SK-N-SH treated with all-trans-retinoic acid at 6 μM for 48 hours (cell line): ENCODE measurements around the gene LRMDA.
A peak's percentile ranks its signal among the peaks of the same experiment; 100 is the strongest.

Experiments used
- ATAC-seq: fragments of 200-7000 bp; cut with Tn5 transposase; 3 replicates; pipeline ENCODE4 v1.9.1; 2020; ENCODE audit warnings: mild to moderate bottlenecking, moderate library complexity
- ARNTL ChIP-seq: fragments of 450-650 bp; formaldehyde crosslinking; IDR thresholded peaks from 2 replicates; pipeline ENCODE4 v1.5.0; 2020; ENCODE audit warnings: low read depth, mild to moderate bottlenecking, moderate library complexity, borderline replicate concordance
- BACH2 ChIP-seq: fragments of 250-450 bp; sonication (Bioruptor Pico); IDR thresholded peaks from 2 replicates; pipeline ENCODE4 v1.9.0; 2021; ENCODE audit warnings: mild to moderate bottlenecking, borderline replicate concordance
- CSDC2 ChIP-seq: fragments of 250-450 bp; sonication (Bioruptor Pico); IDR thresholded peaks from 2 replicates; pipeline ENCODE4 v1.5.0; 2020; ENCODE audit warnings: mild to moderate bottlenecking, moderate library complexity
- CSRNP3 ChIP-seq: fragments of 250-450 bp; sonication (Bioruptor Pico); IDR thresholded peaks from 2 replicates; pipeline ENCODE4 v1.5.1; 2021; ENCODE audit warnings: mild to moderate bottlenecking, moderate library complexity
- ESRRG ChIP-seq: fragments of 250-450 bp; sonication (Bioruptor Pico); IDR thresholded peaks from 2 replicates; pipeline ENCODE4 v1.6.1; 2021; ENCODE audit warnings: mild to moderate bottlenecking
- ISL1 ChIP-seq: fragments of 250-450 bp; sonication (Bioruptor Pico); IDR thresholded peaks from 2 replicates; pipeline ENCODE4 v2.1.2; 2022; ENCODE audit warnings: mild to moderate bottlenecking, moderate library complexity
- OSR1 ChIP-seq: fragments of 250-450 bp; sonication (Bioruptor Pico); IDR thresholded peaks from 2 replicates; pipeline ENCODE4 v1.8.0; 2022; ENCODE audit warnings: moderate library complexity, mild to moderate bottlenecking, inconsistent platforms
- PATZ1 ChIP-seq: fragments of 250-450 bp; sonication (Bioruptor Pico); IDR thresholded peaks from 2 replicates; pipeline ENCODE4 v1.8.0; 2020; ENCODE audit warnings: mild to moderate bottlenecking, moderate library complexity, borderline replicate concordance
- PPARA ChIP-seq: fragments of 250-450 bp; sonication (Bioruptor Pico); IDR thresholded peaks from 2 replicates; pipeline ENCODE4 v1.5.0; 2020; ENCODE audit warnings: mild to moderate bottlenecking, borderline replicate concordance
- RARB ChIP-seq: fragments of 250-450 bp; sonication (Bioruptor Pico); IDR thresholded peaks from 2 replicates; pipeline ENCODE4 v1.8.0; 2021; ENCODE audit warnings: mild to moderate bottlenecking, moderate library complexity
- SNAI2 ChIP-seq: fragments of 250-450 bp; sonication (Bioruptor Pico); IDR thresholded peaks from 2 replicates; pipeline ENCODE4 v1.5.0; 2020; ENCODE audit warnings: mild to moderate bottlenecking, moderate library complexity
- TCF4 ChIP-seq: fragments of 250-450 bp; sonication (Bioruptor Pico); IDR thresholded peaks from 2 replicates; pipeline ENCODE4 v1.8.0; 2021; ENCODE audit warnings: mild to moderate bottlenecking, moderate library complexity, borderline replicate concordance
- TOX ChIP-seq: fragments of 250-450 bp; sonication (Bioruptor Pico); IDR thresholded peaks from 2 replicates; pipeline ENCODE4 v1.8.0; 2021; ENCODE audit warnings: mild to moderate bottlenecking, moderate library complexity, borderline replicate concordance
- ZC3H10 ChIP-seq: fragments of 250-450 bp; sonication (Bioruptor Pico); IDR thresholded peaks from 2 replicates; pipeline ENCODE4 v1.5.1; 2021; ENCODE audit warnings: mild to moderate bottlenecking, moderate library complexity
- ZFP3 ChIP-seq: fragments of 250-450 bp; sonication (Bioruptor Pico); IDR thresholded peaks from 2 replicates; pipeline ENCODE4 v1.5.0; 2020; ENCODE audit warnings: mild to moderate bottlenecking, moderate library complexity
- ZFP30 ChIP-seq: fragments of 450-650 bp; formaldehyde crosslinking; IDR thresholded peaks from 2 replicates; pipeline ENCODE4 v1.5.0; 2022; ENCODE audit warnings: mild to moderate bottlenecking, moderate library complexity
- ZNF565 ChIP-seq: fragments of 450-650 bp; formaldehyde crosslinking; conservative IDR thresholded peaks from 2 replicates; pipeline ENCODE4 v1.5.0; 2020; ENCODE audit warnings: low read depth, mild to moderate bottlenecking, moderate library complexity
- ZNF70 ChIP-seq: fragments of 450-650 bp; formaldehyde crosslinking; IDR thresholded peaks from 2 replicates; pipeline ENCODE4 v1.5.0; 2020; ENCODE audit warnings: mild to moderate bottlenecking, moderate library complexity
- ZNF8 ChIP-seq: fragments of 450-650 bp; formaldehyde crosslinking; IDR thresholded peaks from 2 replicates; pipeline ENCODE4 v1.5.0; 2020; ENCODE audit warnings: mild to moderate bottlenecking, moderate library complexity
- TF ChIP-seq, protein P1 (sequence below): fragments of 250-450 bp; sonication (Bioruptor Pico); IDR thresholded peaks from 2 replicates; pipeline ENCODE4 v1.8.0; 2021; ENCODE audit warnings: low read depth, mild to moderate bottlenecking, moderate library complexity, borderline replicate concordance
- TF ChIP-seq, protein P2 (sequence below): fragments of 250-450 bp; sonication (Bioruptor Pico); IDR thresholded peaks from 2 replicates; pipeline ENCODE4 v1.5.0; 2020; ENCODE audit warnings: mild to moderate bottlenecking, moderate library complexity

LRMDA gene

DNA sequence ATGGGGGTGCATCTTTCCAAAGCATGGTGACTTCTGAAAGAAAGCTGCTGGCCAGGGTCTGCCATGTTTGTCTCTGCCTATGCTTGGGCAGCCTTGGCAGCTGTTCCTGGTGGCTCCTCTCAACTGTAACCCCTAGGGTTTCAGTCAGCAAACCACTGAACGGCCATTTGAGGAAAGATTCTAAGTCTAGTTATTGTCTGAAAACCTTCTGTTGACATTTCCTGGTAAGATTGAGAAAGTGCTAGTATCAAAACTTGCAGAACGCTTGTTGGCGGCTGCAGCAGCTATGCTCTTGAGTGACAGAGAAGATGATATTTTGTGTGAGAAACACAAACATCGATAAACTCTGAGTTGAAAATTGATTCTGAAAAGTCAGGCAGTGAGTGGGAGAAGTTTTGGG is 523.1 kb downstream of the LRMDA start:
- ATAC-seq, result no peak
- no peak for TF ChIP-seq CSDC2 (CRISPR knock-in tag)

- no peak for TF ChIP-seq ZFP3 (CRISPR knock-in tag)
- no peak for TF ChIP-seq CSRNP3 (CRISPR knock-in tag)
- no peak for TF ChIP-seq ESRRG (CRISPR knock-in tag)
- no peak for TF ChIP-seq RARB
- TF ChIP-seq ZNF565 (CRISPR knock-in tag), result no peak
- no peak for TF ChIP-seq PATZ1 (CRISPR knock-in tag)
- no peak for TF ChIP-seq ZNF70
- no peak for TF ChIP-seq ISL1 (CRISPR knock-in tag)
- ATAC-seq, result no peak
These were observed 524.6 kb downstream of the LRMDA start for GRCh38 chr10:75955973-75956502.

GRCh38 chr10:75956624-75957023 is 525.2 kb downstream of the LRMDA start:
- TF ChIP-seq ZC3H10 (no peak), OSR1 (CRISPR knock-in tag) (no peak), ZNF8 (no peak), CSRNP3 (CRISPR knock-in tag) (no peak), ZNF565 (CRISPR knock-in tag) (no peak), RARB (no peak), SNAI2 (no peak), ZFP3 (CRISPR knock-in tag) (no peak), ESRRG (CRISPR knock-in tag) (no peak), BACH2 (no peak), TOX (CRISPR knock-in tag) (no peak)
- TF ChIP-seq, protein P1, sequence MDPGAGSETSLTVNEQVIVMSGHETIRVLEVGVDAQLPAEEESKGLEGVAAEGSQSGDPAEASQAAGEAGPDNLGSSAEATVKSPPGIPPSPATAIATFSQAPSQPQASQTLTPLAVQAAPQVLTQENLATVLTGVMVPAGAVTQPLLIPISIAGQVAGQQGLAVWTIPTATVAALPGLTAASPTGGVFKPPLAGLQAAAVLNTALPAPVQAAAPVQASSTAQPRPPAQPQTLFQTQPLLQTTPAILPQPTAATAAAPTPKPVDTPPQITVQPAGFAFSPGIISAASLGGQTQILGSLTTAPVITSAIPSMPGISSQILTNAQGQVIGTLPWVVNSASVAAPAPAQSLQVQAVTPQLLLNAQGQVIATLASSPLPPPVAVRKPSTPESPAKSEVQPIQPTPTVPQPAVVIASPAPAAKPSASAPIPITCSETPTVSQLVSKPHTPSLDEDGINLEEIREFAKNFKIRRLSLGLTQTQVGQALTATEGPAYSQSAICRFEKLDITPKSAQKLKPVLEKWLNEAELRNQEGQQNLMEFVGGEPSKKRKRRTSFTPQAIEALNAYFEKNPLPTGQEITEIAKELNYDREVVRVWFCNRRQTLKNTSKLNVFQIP (CRISPR knock-in tag), result no peak

GRCh38 chr10:75957314-75958120 is 526.1 kb downstream of the LRMDA start:
- no peak for ATAC-seq
- TF ChIP-seq ZFP30 (CRISPR knock-in tag), result no peak
- no peak for TF ChIP-seq ARNTL
- TF ChIP-seq PPARA (CRISPR knock-in tag), result no peak
- TF ChIP-seq CSRNP3 (CRISPR knock-in tag), result no peak
- TF ChIP-seq PATZ1 (CRISPR knock-in tag), result no peak
- TF ChIP-seq OSR1 (CRISPR knock-in tag), result no peak
- no peak for TF ChIP-seq TOX (CRISPR knock-in tag)
- TF ChIP-seq TCF4 (CRISPR knock-in tag), result no peak
- no peak for TF ChIP-seq ZNF565 (CRISPR knock-in tag)
- TF ChIP-seq, protein P2, sequence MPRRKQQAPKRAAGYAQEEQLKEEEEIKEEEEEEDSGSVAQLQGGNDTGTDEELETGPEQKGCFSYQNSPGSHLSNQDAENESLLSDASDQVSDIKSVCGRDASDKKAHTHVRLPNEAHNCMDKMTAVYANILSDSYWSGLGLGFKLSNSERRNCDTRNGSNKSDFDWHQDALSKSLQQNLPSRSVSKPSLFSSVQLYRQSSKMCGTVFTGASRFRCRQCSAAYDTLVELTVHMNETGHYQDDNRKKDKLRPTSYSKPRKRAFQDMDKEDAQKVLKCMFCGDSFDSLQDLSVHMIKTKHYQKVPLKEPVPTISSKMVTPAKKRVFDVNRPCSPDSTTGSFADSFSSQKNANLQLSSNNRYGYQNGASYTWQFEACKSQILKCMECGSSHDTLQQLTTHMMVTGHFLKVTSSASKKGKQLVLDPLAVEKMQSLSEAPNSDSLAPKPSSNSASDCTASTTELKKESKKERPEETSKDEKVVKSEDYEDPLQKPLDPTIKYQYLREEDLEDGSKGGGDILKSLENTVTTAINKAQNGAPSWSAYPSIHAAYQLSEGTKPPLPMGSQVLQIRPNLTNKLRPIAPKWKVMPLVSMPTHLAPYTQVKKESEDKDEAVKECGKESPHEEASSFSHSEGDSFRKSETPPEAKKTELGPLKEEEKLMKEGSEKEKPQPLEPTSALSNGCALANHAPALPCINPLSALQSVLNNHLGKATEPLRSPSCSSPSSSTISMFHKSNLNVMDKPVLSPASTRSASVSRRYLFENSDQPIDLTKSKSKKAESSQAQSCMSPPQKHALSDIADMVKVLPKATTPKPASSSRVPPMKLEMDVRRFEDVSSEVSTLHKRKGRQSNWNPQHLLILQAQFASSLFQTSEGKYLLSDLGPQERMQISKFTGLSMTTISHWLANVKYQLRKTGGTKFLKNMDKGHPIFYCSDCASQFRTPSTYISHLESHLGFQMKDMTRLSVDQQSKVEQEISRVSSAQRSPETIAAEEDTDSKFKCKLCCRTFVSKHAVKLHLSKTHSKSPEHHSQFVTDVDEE (CRISPR knock-in tag), result no peak

More at GRCh38 chr10:75956624-75957023, 525.2 kb downstream of the LRMDA start:
- peak; percentile 46; the same call in 1 of the 3 replicates for ATAC-seq
